Activated effector memory CD4-positive, alpha-beta T cell treated with Interleukin-2 at 50 U/mL for 16 hours (primary cell): Measurements from ENCODE around the gene PAX3.

Experiments used
- DNase-seq: peaks from one replicate; pipeline ENCODE4 v3.0.0-alpha.2; 2020

PAX3 gene

DNA sequence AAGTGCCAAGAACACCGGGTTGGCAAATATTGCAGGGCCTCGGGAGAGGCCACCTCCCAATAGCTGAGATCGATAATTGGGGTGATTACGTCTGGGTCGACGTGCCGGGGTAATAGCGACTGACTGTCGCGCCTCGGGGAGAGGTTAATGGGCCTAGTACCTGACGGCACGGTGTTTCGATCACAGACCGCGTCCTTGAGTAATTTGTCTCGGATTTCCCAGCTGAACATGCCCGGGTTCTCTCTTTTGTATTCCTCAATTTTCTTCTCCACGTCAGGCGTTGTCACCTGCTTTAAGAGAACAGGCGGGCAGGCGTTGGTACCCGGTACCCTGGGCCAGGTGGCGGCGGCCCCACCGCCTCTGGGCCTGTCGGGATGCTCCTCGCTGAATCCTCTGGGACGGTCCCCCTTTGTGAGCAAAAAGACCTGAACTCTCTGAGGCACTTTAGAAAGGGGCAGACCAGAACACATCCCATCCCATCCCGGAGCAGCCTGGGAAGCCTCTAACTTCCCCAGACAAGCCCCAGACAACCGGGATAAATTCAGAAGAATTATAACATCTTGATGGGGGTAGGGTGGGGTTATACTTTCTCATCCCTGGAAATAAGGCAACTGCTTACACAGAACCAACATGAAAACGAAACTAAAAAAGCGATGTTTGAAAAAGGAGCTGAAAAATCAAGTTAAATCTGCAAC is 3.3 kb downstream of the PAX3 start:
- no peak for DNase-seq

DNA sequence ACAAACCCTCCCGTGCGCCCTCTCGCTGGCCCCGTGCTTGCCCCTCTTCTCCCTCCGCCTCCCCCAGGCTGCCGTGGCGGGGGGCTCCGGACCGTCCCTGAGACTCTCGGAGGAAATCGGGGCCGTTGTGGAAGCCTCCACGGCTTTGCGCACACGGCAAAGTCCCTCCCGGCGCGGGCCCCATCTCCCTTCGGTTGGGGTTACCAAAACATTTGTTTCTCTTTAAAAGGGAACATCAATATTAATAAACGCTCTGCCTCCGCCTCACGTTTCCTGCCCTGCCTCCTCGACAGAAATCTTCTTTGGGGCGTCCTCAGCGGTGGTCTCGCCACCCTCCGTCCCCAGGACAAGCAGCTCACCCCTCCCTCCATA is 3.8 kb downstream of the PAX3 start:
- DNase-seq: no peak

DNA sequence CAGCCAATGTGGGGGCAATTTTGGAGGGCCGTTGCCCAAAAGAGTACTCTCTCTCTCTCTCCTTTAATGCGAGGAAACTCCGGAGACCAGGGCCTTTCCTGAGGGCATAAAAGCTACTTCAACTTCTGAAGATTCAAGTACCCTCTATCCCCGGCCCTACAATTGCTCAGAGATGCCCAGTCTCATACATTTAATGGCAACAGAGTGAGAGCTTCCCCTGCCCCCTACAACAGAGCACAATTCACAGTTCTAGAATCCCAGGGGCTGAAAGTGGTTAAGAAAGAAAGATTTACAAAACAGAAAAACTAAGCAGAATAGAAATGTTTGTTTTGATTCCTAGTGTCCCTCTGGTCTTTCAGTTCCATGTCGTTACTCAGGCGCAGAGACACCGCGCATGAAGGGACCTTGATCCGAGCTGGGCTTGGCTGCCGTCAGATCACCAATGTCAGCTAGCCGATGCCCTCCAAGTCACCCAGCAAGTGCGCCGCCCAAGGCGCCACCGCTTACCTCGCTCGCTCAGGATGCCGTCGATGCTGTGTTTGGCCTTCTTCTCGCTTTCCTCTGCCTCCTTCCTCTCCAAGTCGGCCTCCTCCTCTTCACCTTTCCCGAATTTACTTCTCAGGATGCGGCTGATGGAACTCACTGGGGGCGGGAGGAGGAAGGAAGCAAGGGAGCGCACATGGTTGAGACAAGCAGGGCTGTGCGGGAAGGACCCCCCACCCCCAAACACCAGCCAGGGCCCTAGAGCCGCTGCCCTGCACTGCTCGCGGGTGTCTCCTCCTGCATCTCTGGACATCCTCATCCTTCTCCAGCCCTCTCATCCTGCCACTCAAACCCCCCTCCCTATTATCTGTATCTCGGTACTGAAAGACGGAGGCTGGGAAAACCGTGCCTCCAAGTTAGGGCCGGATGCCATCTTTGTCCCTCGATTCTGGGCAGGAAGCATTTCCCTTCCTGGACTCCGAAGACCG is 4.9 kb downstream of the PAX3 start:
- DNase-seq: no peak

DNA sequence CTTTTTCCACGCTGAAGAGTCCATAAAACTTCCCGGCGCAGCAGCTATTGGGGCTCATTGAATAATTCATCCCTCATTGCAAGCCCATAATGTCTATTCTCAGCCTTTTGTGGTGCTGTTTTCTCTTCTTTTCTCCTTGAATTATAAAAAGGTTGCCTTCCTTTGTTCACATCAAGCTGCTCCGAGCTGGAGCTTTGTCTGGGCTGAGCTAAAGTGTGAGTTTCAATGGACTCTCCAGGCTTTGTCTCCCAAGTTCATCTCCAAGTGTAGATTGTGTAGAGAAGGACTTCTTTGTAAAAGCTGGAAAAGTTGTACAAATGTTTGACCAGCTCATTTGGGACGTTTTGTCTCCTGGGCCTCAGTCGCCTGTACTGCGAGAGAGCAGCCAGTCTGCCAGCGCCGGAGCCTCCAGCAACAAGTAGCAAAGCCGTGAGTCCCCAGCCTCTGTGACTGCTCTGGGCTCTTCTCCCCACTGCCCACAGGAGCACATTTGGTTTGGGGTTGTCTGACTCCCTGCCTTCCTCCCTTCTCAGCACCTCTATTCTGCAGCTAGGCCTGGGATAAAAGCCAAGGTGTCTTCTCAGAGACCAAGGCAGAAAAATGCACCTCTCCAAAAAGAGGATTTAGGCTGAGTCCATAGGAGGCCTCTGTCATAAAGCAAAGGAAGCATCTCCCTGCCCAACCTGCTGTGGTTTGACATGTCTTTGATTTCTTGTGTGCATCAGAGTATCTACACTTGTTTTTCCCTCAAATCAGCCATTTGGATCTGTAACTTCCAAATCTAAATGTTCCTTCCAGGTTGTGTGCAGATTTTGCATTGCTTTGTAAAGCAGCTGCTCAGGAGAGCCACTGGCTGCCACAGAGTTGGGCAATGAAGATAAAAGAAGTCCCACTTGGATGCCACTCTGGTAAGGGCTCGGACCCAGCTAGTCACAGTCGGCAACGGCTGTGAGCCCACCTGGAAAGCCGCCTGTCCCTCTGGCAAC is 6.4 kb downstream of the PAX3 start:
- no peak for DNase-seq

DNA sequence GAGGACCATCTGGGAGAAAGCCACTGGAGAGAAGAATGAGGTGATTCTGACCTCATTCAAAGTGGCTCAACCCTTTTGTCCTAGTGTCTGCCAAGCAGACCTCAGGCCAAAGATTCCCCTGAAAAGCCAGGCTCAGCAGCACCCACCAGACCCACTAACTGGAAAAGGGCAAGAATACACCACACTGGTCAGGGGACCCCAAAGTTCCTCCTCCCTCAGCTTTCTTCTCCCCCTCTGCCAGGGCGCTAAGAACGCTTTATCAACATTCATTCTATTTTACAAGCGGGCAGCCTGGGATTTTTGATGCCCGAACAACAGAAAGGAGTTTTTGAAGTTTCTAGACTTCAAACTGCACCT is 7.3 kb downstream of the PAX3 start:
- no peak for DNase-seq

DNA sequence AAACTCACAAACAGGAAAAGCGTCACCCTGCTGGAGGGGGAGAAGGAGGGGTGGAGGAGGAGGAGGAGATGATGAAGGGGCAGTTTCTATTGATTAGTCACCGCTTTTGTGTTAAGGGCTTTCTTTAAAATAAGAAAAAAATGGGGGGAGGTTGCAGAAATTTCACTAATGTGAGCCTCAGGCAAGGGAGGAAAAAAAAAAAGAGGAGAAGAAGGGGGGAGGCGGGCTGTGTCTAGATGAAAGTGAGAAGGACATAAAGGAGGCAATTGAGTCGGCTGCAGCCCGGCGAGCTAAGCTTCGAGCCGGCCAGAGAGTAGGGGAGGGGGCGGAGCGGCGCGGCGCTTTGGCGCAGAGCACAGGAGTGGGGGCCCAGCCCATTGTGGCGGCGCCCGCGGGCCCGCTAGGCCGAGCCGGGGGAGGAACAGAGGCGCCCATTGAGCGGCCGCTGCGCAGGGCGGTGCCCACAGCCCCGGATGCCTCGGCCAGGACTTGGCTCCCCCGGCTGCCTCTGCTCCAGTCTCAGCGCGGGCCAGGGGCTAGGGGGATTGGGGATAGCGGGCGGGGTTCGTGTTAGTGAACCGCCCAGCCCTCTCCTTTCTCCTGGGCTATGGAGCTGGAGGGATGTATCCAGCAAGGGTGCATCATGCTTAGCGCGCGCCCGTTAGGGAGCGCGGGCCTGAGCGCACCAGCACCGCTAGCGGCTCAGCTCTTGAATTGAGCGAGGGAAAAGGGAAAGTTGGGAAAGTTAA is 7.9 kb downstream of the PAX3 start:
- DNase-seq: no peak

DNA sequence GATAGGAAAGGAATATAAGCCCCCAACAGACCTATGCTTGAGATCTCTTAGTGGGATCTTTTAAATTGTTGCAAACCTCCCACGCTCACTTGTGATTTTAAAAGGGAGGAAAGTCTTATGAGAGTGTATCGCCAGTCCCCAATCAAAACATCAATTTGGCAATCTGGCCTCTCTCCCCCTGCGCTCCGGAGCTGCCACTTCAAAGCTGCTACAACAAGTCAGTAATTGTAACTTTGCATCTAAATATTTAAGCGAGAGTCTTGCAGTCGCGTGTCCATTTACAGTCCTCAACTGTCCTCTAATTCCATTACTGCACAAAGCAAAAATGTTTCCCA is 8.4 kb downstream of the PAX3 start:
- DNase-seq: no peak

DNA sequence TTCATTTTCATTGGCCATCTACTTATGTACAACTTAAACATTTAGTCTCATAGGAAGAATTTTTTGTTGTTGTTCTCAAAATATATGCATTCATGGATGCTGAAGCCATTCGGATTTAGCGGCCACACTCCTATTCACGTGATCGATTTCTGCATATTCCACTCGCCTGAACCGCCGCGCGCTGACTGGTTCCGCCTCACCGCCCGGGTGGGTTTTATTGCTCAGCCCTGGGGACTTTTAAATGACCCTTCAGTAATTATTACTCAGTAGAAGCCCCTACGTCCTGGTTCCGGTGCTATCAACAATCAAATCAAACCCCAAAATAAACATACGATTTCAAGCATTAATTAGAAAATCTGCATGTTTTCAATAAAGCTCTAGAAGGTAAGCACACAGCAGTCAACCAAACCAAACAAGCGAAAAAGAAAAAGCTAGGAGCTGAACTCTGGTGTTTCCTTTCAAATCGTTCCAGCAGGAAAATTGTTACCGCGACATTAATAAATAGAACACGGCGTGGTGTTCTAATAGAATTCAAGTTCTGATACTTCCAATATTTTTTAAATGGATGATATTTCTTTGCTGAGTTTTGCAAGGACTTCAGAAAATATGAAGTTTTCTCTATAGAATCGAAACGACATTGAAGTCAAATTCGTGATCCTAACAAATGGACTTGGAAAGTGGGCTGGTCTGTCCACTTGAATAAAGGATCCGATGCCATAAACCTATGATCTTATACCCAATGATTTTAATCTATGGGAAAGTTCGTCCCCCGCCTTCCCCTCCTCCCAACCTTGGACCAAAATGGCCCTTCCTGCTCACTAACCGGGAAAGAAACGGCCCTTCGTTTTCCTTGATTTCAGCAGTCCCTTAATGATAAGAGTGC is 9.3 kb downstream of the PAX3 start:
- no peak for DNase-seq

DNA sequence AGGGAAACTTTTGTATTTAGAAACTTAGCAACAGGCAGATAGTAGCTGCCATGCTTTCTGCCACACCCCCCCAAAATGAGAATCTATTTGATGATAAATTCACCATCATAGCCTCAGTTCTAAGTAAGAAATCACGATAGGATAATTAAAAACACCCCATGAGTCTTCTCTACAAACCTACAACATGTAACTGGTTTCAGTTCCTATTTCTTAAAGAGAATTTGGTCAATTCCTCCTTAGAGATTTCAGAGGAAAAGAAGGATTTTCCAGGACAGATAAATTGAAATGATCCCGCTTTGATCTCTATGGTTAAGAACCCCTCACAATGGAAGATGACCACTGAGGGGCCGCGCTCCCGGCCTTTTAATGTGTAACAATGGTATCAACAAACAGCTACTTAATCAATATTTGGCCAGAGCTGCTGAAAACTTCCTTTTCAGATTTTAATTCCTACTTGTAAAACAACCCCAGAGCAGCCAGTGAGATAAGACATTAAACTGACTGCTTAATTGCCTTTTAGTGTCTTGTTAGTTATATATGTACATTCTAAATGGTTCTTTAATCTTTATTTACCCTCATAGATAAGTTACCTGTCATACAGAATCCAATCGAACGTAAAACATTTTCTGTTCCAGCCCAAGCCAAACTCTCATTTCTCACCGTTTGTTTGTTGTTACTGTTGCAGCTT is 10.1 kb downstream of the PAX3 start:
- DNase-seq: no peak

DNA sequence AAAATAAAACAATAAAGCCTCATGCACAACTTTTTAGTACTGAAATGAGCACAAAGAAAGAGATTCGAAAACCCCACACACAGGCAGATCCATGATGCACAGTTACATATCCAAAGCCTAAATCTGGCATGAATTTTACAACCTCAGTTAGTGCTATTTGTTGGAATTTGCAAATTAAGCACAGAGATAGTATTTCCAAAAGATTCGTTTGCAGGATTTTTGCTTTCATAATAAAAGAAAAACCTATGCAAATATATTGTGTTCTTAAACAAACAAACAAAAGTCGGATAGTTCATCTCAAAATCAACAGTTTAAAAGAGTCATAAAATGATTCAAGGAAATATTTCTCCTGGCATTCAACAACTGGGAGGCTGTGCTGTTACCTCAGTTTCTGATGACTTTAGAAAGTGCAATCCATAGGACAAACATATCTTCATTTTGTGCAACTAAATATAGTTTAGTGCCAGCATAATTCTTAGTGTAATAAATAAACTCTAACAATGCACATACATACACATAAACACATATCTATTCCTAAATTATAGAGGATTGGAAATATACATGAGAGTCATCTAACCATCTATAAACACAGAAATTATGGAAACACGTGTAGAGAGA is 10.8 kb downstream of the PAX3 start:
- no peak for DNase-seq

DNA sequence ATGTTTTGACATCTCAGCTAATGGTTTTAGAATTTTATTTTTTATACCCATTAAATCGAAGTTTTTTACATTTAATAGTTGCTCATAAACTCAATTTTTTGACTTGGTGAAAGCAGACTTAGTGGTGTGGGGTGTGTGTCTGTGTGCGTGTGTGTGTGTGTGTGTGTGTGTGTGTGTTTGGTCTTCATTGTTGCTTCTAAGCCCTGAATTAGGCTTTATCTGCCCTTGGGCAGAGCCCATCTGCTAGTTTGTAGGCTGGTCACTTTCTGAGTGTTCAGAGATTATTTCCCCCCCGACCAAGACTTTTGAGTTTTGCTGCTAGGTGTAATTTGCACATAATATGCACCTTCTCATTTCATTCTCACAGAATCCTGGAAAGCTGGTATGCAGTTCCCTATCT is 14.3 kb downstream of the PAX3 start:
- no peak for DNase-seq

DNA sequence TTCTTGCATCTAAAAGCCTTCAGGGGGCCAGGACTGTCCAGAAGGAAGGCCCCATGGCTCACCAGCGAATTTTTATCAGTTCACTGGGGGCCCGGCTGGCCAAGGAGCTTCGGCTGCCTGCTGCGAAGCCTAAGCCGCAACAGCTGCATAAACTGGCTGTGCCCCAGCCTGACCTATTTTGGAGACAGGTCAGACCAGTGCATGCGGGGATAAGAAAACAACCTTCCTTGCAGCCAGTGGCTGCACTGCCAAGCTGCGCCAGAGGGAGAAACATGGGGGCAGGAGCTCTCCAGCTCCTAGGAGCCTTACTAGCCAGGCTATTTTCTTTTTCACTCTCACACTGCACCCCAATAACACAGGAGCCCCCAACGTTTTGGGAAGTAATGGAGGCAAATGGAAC is 15.2 kb downstream of the PAX3 start:
- no peak for DNase-seq

DNA sequence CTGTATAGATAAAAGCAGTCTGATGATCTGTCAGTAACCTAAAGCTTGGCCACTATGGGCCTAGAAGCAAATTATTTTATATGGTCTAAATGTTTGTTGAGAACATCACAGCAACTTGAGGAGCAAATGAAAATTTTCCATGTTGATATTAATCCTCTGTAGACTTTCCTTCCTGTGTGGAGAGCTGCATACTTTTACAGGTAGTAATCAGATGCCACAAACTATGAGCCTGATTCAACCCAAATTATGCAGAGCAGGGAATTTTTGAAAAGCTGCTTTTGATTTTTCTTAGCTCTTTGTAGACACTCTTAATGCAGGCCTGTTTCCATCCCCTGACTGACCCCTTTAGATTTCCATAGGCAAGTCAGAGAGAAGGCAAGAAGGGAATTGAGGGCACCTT is 17.3 kb downstream of the PAX3 start:
- DNase-seq: no peak

DNA sequence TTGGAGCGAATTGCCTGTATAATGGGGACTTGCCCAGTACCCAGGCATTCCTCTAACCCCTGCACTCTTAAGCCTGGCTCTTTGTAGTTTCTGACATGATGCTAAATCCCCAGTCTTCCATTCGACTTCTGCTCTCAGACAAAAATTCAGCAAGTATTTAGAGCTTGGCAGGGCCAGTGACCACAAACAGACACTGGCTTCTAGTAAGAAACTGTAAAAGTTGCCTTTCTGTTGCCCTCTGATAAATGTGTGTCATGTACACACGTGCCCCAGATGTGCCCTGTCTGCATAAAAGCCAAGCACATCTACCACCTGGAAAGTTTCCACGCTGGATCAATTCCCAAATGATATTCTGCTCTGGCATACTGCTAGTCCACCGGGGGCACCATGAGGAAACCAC is 18.0 kb downstream of the PAX3 start:
- no peak for DNase-seq

DNA sequence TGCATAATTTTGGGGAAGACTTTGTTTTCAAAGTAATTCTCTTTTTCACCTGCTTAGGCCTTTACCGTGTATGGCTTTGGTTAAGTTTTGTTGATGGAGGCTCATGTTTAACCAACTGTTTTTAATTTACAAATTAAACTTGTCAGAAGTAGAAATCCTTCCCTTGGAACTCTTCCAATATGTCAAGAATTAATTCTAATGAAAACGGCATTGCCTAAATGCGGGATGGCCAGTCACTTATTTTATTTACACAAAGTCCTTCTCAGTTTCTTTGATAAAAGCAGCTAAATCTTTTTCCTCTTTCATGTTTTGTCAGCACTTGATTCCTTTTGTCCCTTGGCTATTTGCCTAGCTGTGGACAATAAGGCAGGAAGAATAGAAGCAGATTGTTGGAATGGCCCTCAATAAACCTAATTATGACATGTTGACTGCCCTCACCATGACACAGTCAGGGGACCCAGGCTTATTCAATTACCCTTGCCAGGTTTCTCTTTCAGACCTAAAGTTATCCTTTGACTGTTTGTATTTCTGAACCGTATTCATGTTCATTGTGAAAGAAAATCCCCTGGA is 26.3 kb downstream of the PAX3 start:
- DNase-seq: no peak

DNA sequence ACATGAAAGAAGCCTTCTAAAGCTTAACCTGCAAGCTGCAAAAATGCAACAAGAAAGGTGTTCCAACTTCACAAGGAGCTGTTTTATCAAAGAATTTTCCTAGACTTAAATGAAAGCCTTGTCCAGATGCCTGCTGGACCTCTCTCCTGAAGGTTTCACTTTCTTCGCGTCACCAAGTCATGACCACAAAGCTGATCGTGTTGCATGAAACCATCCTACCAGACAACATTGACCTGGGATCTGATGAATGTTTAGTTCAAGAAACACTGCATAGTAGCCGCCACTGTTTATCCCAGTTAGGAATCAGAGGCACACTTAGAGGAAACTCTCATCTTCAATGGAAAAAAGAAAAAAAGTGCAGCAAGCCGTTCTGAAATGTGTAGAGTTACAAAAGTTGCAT is 26.9 kb downstream of the PAX3 start:
- DNase-seq: no peak

DNA sequence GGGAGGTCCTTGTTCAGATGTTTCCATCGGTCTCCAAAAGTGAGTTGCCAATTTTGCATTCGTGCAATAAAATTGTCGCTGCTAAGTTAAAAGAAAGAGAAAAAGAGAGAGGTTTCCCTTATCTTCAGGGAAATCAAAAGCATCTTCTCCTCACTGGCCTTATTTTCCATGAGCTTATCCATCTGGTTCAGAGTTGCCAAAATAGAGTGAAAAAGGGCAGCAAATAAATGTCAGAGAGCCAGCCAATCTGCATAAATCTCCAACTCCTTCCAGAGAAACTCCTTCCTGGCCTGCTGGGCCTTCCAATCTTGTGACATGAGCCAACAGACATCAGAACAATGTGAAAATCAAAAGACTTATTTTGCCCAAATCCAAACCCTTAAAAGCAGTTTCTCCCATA is 28.4 kb downstream of the PAX3 start:
- DNase-seq: no peak

DNA sequence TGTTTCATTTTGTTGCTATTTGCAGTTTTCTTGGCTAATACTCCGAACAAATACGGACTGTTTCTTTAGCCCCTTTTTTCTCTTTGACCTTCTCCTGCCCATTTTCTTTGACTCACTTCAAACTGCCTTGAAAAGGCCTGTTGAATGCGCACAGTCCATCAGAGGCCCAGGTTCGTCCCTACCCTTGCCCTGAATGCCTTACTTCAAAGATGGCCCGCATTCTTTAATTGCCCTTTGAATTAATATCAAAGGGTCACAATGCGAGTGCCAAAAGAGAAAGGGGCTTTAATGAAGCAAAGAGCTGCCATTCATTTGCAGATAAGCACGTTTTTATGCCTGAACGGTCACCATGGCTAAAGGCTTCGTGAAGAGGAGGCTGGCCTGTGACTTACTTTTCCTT is 29.7 kb downstream of the PAX3 start:
- no peak for DNase-seq

DNA sequence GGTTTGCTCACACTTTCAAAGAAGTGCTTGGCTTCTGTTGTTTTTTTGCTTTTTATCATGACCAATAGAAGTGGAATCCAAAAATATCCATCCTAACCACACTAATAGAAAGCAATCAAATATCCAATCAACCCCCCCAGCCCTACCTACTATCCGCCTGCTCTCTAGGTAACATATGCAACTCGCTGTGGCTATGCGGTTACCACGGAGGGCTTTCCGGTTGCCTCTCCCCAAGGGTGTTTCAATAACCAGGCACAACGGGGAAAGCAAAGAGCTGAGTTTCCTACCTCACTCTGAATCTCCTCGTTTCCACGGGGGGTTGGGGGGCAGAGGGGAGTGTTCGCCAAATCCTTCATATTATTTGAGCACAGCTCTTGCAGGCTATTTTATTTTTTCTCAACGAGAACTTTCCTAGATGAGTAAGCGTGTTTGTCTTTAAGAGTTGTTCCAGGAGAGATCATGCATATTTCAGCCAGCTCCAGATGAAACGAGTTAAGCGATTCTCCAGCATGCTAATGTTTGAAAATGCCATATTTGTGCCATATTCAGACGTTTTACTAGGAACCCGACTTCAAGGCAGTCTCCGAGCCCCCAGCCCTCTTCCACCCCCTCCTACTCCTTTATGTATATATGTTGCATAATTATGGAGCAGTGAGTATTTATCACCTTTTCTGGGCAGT is 30.3 kb downstream of the PAX3 start:
- DNase-seq: no peak
